CD4-positive, alpha-beta T cell (primary cell): ENCODE measurements around the gene CAMSAP1. TPM values are rescaled to one million over a fixed set of nuclear protein-coding genes. Genes with fewer than 3 reads are reported as not detected.
"Not testable (repeated sequence)": the region's sequence is repeated elsewhere in the genome, so short reads cannot be mapped to it uniquely, and the experiment has no call there.

Source experiments
- ATAC-seq: fragments of 200-7000 bp; cut with Tn5 transposase; one replicate; pipeline ENCODE4 v1.10.0; 2022; ENCODE audit warnings: mild to moderate bottlenecking; ENCODE audit not compliant: poor library complexity
- CTCF ChIA-PET: fragments of 350-600 bp; sonication (Branson Sonifier 250); formaldehyde crosslinking; loops from one replicate; lab custom pipeline; 2021; ENCODE audit warnings: antibody characterized with exemption, inconsistent platforms; lab: Charles Lee
- POLR2A ChIA-PET: fragments of 350-600 bp; sonication (Branson Sonifier 250); formaldehyde crosslinking; loops from one replicate; lab custom pipeline; 2021; ENCODE audit warnings: antibody characterized with exemption, inconsistent platforms; lab: Charles Lee
- DNase-seq, 14 experiments: peaks; one replicate each; pipeline ENCODE4 v3.0.0-alpha.2; 2013 to 2020; ENCODE audit warnings: mixed read lengths in 2 of 14
- H3K27ac ChIP-seq, 2 donors: one replicate each; pipeline versions ENCODE4 v1.5.1 to v1.7.0; 2013; ENCODE audit warnings: low read length in 2 of 2, low read depth in 1 of 2, mild to moderate bottlenecking in 1 of 2
- H3K27me3 ChIP-seq, 2 experiments: 1 replicate in 1 of 2; 2 replicates in 1 of 2; pipeline versions ENCODE4 v1.6.1 to v1.7.0; 2013; ENCODE audit warnings: low read length in 2 of 2, control low read depth in 1 of 2, mild to moderate bottlenecking in 1 of 2, moderate library complexity in 1 of 2; ENCODE audit not compliant: insufficient read depth in 2 of 2, control insufficient read depth in 1 of 2
- H3K36me3 ChIP-seq: one replicate; pipeline ENCODE4 v1.6.1; 2013; ENCODE audit warnings: low read length, control low read depth; ENCODE audit not compliant: insufficient read depth
- H3K4me1 ChIP-seq: one replicate; pipeline ENCODE4 v1.6.1; 2013; ENCODE audit warnings: low read length, control low read depth; ENCODE audit not compliant: insufficient read depth
- H3K4me3 ChIP-seq: one replicate; pipeline ENCODE4 v1.5.1; 2013; ENCODE audit warnings: mild to moderate bottlenecking, low read length, moderate library complexity
- H3K9me3 ChIP-seq, 2 experiments: 1 replicate in 1 of 2; 2 replicates in 1 of 2; pipeline versions ENCODE4 v1.6.1 to v1.7.0; 2013; ENCODE audit warnings: low read length in 2 of 2, mild to moderate bottlenecking in 2 of 2, control low read depth in 1 of 2, moderate library complexity in 1 of 2; ENCODE audit not compliant: control insufficient read depth in 1 of 2, insufficient read depth in 1 of 2
- H3K27ac Mint-ChIP-seq: one replicate; pipeline ENCODE4 v1.8.0; 2020; ENCODE audit warnings: mixed read lengths
- H3K27me3 Mint-ChIP-seq: one replicate; pipeline ENCODE4 v1.8.0; 2021; ENCODE audit warnings: mixed read lengths
- H3K36me3 Mint-ChIP-seq: one replicate; pipeline ENCODE4 v1.8.0; 2021; ENCODE audit warnings: low read depth, mixed read lengths
- H3K4me1 Mint-ChIP-seq: one replicate; pipeline ENCODE4 v1.8.0; 2021; ENCODE audit warnings: low read depth, mixed read lengths
- H3K4me3 Mint-ChIP-seq: one replicate; pipeline ENCODE4 v1.8.0; 2020; ENCODE audit warnings: mild to moderate bottlenecking, mixed read lengths
- H3K9me3 Mint-ChIP-seq: one replicate; pipeline ENCODE4 v1.8.0; 2020; ENCODE audit warnings: mixed read lengths
- intact Hi-C, 2 experiments: fragments of 100-400 bp; cut with DNase I in 1 of 2; cut with micrococcal nuclease in 1 of 2; formaldehyde crosslinking; loops; one replicate each; pipeline versions ENCODE4 v1.15.1 to v1.9.0; 2023 to 2025; cut with DNase I, micrococcal nuclease
- total RNA-seq, 174 experiments: library from RNA in 2 of 174; stranded (reverse) in 2 of 174; gene quantifications; one replicate each; pipeline ENCODE4 v1.2.3 and lab custom pipeline; 2021 to 2026
- TF ChIP-seq, protein P1 (sequence below): fragments of 200-600 bp; IDR thresholded peaks from one replicate; pipeline ENCODE4 v1.8.0; 2022; ENCODE audit warnings: antibody characterized with exemption, mild to moderate bottlenecking

Gene CAMSAP1
- total RNA-seq, 2 experiments from 2014 or later, result 16.8 to 18.2 TPM

DNA sequence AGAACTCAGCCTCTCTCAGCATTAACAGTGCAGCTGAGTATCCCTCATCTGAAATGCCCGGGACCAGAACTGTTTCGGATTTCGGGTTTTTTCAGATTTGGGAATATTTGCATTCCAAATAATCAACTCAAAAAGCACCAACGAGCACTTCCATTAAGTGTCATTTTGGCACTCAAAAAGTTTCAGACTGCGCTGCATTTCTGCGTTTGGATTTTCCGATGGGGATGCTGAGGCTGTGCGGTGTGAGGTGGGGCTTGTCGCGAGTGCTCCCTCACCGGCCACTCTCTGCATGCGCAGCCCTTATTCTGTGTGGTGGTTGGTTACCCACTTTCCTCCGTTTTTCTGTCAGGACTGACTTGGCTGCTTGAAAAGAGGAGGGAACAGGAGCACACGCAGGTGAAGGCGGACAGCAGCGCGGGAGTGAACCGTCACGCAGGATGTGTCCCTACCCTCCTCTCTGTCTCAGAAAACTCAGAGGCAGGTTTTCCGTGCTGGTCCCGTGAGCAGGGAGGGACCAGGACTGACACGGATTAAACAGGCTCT lies 45.4 kb upstream of the CAMSAP1 start:
- H3K27me3 Mint-ChIP-seq, result no peaks in the 10 kb centered on the region
- no peak for DNase-seq
- H3K4me3 Mint-ChIP-seq, result no peak overlapping the region
- Histone ChIP-seq H3K4me3 (no peak overlapping the region), H3K4me1 (no peaks in the 10 kb centered on the region), H3K36me3 (peaks cover 34% of the 10 kb centered on the region), H3K27ac (no peak overlapping the region), H3K9me3 (no peaks in the 10 kb centered on the region), H3K27me3 (no peaks in the 10 kb centered on the region)
- ChIA-PET CTCF (no interaction called here), POLR2A (no interaction called here)
- peaks cover 5% of the 10 kb centered on the region for H3K4me1 Mint-ChIP-seq
- no peaks in the 10 kb centered on the region for H3K9me3 Mint-ChIP-seq
- peaks cover 53% of the 10 kb centered on the region for H3K36me3 Mint-ChIP-seq
- intact Hi-C loops, result no loop called here
- no peak for ATAC-seq
- TF ChIP-seq, protein P1, sequence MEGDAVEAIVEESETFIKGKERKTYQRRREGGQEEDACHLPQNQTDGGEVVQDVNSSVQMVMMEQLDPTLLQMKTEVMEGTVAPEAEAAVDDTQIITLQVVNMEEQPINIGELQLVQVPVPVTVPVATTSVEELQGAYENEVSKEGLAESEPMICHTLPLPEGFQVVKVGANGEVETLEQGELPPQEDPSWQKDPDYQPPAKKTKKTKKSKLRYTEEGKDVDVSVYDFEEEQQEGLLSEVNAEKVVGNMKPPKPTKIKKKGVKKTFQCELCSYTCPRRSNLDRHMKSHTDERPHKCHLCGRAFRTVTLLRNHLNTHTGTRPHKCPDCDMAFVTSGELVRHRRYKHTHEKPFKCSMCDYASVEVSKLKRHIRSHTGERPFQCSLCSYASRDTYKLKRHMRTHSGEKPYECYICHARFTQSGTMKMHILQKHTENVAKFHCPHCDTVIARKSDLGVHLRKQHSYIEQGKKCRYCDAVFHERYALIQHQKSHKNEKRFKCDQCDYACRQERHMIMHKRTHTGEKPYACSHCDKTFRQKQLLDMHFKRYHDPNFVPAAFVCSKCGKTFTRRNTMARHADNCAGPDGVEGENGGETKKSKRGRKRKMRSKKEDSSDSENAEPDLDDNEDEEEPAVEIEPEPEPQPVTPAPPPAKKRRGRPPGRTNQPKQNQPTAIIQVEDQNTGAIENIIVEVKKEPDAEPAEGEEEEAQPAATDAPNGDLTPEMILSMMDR, result no peak
- H3K27ac Mint-ChIP-seq, result no peak overlapping the region

GRCh38 chr9:135951889-135952663 lies 44.7 kb upstream of the CAMSAP1 start:
- no peaks in the 10 kb centered on the region for H3K9me3 Mint-ChIP-seq
- no peaks in the 10 kb centered on the region for H3K27me3 Mint-ChIP-seq
- POLR2A ChIA-PET, result interaction anchor here (0.6 kb wide), 1 partner anchor 263 kb away, joined by 3 read pairs; no protein-coding TSS in a partner anchor
- H3K9me3 ChIP-seq, result no peaks in the 10 kb centered on the region
- H3K36me3 ChIP-seq, result peaks cover 34% of the 10 kb centered on the region
- H3K27ac Mint-ChIP-seq, result no peak overlapping the region
- intact Hi-C loops, result no loop called here
- H3K4me3 Mint-ChIP-seq, result no peak overlapping the region
- H3K4me1 Mint-ChIP-seq, result peaks cover 5% of the 10 kb centered on the region
- ATAC-seq, result no peak
- TF ChIP-seq, protein P1, result no peak
- H3K27ac ChIP-seq, result no peak overlapping the region
- CTCF ChIA-PET, result no interaction called here
- H3K4me3 ChIP-seq, result no peak overlapping the region
- no peak for DNase-seq
- H3K36me3 Mint-ChIP-seq, result peaks cover 60% of the 10 kb centered on the region
- no peaks in the 10 kb centered on the region for H3K27me3 ChIP-seq
- H3K4me1 ChIP-seq, result no peaks in the 10 kb centered on the region

- H3K4me3 ChIP-seq, H3K27ac Mint-ChIP-seq, H3K9me3 Mint-ChIP-seq, intact Hi-C loops, H3K4me1 Mint-ChIP-seq, H3K27me3 Mint-ChIP-seq, DNase-seq, H3K9me3 ChIP-seq, H3K27me3 ChIP-seq, H3K4me3 Mint-ChIP-seq, H3K4me1 ChIP-seq, CTCF ChIA-PET, H3K27ac ChIP-seq, ATAC-seq: not testable (repeated sequence)
- peaks cover 66% of the 10 kb centered on the region for H3K36me3 Mint-ChIP-seq
- POLR2A ChIA-PET, result interaction anchor here (0.6 kb wide), 1 partner anchor 262 kb away, joined by 3 read pairs; no protein-coding TSS in a partner anchor
- H3K36me3 ChIP-seq, result peaks cover 42% of the 10 kb centered on the region
These were observed 44.0 kb upstream of the CAMSAP1 start for GRCh38 chr9:135951310-135951709.

- H3K27me3 Mint-ChIP-seq, H3K27me3 ChIP-seq, H3K27ac Mint-ChIP-seq, intact Hi-C loops, H3K9me3 Mint-ChIP-seq, H3K9me3 ChIP-seq, CTCF ChIA-PET, H3K4me3 ChIP-seq, ATAC-seq, DNase-seq, POLR2A ChIA-PET, H3K27ac ChIP-seq, H3K4me1 Mint-ChIP-seq, H3K4me3 Mint-ChIP-seq, H3K4me1 ChIP-seq: not testable (repeated sequence)
- peaks cover 46% of the 10 kb centered on the region for H3K36me3 ChIP-seq
- H3K36me3 Mint-ChIP-seq, result peaks cover 68% of the 10 kb centered on the region
These were observed 43.5 kb upstream of the CAMSAP1 start for GRCh38 chr9:135950841-135951240.
